GM19351 (cell line): ENCODE measurements around the gene KLHDC4.
"Not testable (repeated sequence)": the region's sequence is repeated elsewhere in the genome, so short reads cannot be mapped to it uniquely, and the experiment has no call there.

Experiments used
- ATAC-seq: cut with Tn5 transposase; IDR thresholded peaks from one replicate; pipeline ENCODE4 v1.9.1; 2021; ENCODE audit warnings: mild to moderate bottlenecking, moderate library complexity; ENCODE audit not compliant: unreplicated experiment

KLHDC4 gene

DNA sequence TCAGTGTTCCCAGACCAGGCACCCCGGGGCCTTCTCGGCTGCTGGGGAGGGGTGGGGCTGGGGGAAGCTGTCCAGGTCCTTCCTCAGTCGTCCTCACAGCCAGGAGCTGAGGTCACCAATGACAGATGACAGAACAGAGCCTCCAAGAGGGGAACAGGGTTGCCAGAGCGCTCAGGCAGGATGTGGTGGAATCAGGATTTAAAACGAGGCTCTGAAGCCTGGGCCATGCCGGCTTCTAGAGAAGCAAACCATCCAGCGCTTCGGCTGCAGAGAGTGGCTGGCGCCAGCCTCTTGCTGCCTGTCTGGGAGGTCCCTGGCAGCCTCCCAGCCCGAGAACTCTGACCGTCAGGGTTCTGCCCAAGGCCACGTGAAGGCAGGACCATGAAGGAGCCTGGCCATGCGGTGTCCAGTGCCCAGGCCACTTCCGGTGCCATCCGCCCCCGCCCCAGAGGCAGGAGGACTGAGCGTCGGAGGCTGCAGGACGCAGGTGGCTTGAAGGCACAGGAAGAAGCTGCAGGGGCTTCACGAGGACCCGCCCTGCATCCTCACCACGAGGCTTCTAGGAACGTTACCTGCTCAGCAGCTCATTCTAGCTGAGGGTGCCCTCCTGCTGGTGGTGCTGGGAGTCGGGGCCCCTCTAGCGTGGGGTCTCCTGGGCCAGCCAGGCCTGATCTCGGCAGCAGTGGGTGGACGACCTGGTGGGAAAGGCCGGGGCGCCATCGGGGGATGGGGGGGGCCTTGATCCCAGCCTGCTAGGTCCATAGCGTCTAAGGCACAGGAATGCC, 78.5 kb downstream of the KLHDC4 start:
- ATAC-seq = no peak

DNA sequence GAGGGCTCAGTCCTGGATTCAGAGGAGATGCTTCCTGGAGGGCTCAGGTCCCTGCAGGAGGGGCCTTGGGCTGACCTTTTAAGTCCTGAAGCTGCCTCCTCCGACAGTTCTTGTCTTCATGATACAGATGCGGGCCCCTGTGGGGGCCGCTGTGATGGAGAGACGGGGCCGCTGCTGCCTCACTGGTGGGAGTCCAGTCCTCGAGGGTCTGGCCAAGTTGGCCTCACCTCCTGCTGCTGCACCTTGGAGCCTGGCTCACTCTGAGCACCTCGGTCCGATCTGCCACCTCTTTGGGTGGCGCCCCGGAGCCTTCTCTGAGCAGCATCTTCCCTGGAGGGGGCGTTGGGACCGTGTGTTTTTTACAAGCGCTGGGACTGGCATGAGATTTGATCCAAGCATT, 79.1 kb downstream of the KLHDC4 start:
- no peak for ATAC-seq

DNA sequence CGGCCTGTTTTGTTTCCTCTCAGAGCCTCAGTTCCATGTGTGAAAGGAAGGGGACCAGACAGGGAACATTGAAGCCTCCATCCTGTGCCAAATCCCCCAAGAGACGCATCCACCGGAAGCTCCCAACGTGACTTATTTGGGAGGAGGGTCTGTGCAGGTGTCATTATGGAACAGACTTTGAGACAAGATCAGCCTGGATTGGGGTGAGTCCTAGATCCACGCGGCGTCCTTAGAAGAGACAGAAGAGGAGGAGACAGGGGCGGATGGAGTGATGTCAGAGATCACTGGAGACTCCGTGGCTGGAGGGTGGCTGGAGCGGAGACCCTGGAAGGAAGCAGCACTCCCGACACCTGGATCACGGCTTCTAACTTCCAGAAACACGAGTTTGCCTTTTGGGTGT, 80.0 kb downstream of the KLHDC4 start:
- no peak for ATAC-seq

GRCh38 chr16:87685405-87685755, 80.4 kb downstream of the KLHDC4 start:
- ATAC-seq = no peak

GRCh38 chr16:87684711-87685404, 80.9 kb downstream of the KLHDC4 start:
- no peak for ATAC-seq

DNA sequence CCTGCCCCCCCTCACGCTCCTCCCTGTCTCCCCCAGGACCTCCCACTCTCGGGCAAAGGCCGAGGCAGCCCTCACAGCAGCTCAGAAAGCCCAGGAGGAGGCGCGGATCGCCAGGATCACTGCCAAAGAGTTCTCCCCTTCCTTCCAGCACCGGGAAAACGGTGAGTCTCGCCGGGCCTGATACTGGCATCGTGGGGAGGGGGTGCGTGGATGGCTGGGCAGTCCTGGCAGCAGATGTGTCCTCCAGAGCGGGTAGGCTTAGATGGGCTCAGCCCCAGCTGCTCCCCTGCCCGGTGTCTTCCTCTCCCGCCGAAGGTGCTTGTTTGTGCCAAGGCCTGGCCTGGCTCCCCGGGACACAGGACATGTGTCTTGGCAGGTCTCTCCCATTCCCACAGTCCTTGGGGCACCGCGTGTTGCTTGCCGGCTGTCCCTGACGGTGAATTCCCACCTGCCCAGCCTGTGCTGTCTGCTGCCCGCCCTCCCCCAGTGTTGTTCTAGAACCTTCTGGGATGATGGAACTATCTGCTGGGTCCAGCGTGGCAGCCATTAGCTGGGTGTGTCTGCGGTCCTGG, 81.6 kb downstream of the KLHDC4 start:
- no peak for ATAC-seq

DNA sequence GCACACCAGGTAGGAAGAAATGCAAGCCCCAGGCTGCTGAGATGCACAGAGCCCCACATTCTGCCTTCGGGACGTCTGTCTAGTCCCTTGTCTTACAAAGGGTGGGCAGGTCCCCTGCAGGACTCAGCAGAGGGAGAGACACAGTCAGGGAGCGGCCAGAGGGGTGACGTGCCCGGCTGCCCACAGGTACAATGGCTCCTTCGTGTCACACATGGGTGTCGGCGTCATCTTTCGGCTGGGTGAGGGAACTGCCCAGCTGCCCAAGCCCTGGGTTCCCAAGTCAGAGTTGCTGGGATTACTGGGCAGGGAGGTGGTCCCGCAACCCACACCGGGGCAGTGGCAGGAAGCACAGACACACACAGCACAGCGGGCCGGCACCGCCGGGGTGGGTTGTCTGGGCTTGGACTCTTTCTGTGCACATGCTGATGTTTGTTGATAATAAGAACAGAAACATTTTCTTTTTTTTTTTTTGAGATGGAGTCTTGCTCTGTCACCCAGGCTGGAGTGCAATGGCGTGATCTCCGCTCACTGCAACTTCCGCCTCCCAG, 82.9 kb downstream of the KLHDC4 start:
- no peak for ATAC-seq

DNA sequence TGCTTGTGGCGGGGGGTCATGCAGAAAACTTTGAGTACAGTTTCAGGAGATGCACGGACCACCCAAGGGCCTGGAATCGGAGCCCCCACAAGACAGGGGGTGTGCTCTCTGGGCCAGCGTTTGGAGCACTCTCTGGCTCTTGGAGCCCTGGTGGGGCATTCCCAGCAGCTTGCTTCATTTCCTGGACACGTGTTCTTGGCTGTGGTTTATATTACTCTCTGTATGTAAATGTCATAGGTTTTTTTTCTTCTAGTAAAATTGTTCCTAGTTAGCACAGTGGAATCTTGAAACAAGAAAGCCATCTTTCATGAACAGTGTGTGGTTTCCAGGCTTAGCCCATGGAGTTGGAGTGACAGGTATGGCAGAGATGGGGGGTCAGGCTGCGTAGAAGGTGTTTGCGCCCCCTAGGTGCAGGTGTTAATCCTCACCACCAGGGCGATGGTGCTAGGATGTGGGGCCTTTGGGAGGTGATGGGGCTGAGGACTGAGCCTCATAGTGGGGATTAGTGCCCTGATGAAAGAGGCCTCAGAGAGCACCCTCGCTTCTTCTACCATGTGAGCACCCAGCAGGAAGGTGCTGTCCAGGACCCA, 83.7 kb downstream of the KLHDC4 start:
- ATAC-seq = no peak

DNA sequence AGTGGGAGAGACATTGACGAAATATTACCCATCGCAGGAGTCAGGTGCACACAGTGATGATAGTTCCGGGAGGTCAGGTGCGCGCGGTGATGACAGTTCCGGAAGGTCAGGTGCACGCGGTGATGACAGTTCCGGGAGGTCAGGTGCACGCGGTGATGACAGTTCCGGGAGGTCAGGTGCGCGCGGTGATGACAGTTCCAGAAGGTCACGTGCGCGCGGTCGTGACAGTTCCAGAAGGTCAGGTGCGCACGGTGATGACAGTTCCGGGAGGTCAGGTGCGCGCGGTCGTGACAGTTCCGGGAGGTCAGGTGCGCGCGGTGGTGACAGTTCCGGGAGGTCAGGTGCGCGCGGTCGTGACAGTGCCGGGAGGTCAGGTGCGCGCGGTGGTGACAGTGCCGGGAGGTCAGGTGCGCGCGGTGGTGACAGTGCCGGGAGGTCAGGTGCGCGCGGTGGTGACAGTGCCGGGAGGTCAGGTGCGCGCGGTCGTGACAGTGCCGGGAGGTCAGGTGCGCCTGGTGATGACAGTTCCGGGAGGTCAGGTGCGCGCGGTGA, 84.7 kb downstream of the KLHDC4 start:
- ATAC-seq = not testable (repeated sequence)

- ATAC-seq = no peak
Measured at GRCh38 chr16:87680272-87680644, 85.5 kb downstream of the KLHDC4 start.

- ATAC-seq = no peak
Measured at GRCh38 chr16:87679593-87680271, 86.1 kb downstream of the KLHDC4 start.

GRCh38 chr16:87678618-87679017, 87.2 kb downstream of the KLHDC4 start:
- ATAC-seq = no peak

DNA sequence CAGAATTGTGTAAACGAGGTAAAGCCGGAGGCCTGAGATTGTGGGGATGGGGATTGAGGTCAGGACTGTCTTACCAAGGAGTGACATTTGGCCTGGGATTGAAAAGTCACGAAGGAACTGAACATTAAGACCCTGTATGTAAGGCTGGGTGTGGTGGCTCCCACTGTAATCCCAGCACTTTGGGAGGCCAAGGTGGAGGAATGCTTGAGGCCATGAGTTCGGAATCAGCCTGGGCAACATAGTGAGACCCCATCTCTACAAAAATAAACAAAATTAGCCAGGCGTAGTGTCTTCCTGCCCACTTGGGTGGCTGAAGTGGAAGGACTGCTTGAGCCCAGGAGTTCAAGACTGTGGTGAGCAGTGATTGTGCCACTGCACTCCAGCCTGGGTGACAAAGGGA, 88.0 kb downstream of the KLHDC4 start:
- ATAC-seq = no peak

DNA sequence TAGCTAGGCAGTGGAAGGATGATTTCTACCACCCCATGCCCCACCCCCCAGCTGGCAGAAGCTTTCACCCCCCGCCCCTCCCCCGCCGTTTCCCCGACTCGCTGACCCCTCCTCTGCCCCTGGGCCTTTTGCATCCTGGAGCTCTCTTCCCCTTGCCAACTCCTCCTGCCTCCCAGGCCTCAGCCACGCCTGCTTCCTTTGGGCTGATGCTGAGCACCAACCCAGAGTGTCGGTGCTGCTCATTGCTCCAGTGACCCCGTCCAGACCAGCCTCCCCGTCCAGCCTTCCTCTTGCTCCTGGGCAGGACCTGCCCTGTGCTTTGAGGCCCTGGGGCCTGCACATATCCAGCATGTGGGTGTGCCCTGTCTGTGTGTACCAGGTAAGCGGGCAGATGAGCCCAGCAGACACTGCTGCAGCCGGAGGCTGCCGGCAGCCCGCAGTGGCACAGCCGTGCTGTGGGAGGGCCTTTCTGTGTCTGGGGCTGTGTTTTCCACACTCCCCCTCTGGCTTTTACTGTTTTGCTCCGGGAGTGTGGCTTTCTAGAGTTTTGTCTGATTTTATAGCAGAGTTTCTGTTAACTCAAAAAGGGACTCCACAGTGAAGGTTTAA, 90.6 kb downstream of the KLHDC4 start:
- no peak for ATAC-seq

DNA sequence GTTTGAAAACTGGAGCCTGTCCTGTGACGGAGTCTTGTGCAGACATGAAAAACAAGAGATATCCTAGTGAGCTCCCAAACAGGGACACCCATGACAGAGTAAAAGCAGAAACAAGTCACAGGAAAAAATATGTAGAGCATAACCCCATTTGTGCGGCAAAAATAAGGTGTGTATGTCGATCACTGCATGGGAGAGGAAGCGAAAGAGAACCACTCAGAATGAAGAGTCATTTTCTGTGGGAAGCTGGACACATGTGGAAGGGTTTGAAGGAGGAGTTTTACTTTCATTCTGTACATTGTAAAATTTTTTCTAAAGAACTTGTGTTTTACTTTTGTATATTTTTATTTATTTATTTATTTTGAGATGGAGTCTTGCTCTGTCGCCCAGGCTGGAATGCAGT, 91.4 kb downstream of the KLHDC4 start:
- no peak for ATAC-seq

- no peak for ATAC-seq
Measured at GRCh38 chr16:87671715-87672270, 94.0 kb downstream of the KLHDC4 start.

DNA sequence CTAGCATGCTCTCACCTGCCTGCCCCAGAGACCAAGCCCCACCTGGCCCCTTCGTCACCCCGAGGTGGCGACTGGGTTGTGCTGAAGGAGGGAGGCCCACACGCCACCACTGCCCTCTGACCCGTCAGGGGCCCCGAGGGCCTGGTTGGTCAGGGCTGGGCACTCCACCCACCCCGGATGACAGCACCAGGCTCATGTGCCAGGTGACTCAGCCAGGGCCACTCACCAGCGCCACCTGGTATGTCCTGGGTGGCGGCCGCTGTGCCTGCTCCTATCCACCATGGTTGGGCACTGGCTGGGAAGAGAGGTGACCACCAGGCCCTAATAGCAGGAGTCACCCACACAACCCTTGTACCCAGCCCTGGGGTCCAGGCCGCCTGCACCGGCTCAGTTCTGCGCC, 94.6 kb downstream of the KLHDC4 start:
- no peak for ATAC-seq

DNA sequence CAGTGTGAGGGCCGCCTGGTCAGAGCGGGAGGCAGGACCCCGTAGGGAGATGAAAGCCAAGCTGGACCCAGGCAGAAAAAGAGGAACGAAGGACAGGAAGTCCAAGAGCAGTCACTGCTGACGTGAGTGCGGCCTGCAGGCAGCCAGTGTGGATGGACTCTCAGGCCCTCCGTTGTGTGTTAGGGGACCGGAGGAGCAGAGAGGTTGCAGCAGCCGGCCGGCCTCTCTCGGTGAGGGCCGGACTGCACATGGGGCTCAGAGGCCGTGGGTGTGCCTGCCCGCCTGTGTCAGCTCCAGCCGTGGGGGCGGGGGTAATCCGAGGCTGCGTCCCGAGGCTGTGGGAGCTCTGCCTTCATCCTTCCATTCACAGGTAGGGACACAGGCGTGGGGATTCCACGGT, 96.1 kb downstream of the KLHDC4 start:
- no peak for ATAC-seq

DNA sequence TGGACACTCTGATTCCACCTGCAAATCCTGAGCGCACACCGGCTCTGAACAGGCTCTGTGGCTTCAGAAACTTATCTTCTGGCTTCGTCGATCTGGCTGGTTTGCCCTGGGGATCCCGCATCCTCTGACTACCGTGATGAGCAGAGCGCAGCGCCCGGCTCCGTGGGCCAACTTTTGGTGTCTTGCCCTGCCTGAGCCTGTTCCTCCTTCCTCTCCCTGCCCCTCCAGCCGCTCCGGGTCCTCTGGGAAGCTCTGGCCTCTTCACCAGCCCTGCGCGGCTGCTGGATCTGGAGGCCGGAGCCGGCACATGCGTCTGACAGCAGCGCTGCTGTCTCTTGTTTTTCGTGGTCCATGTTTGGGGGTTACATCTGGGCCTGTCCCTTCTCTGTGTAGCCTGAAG, 97.8 kb downstream of the KLHDC4 start:
- no peak for ATAC-seq

GRCh38 chr16:87667443-87667842, 98.3 kb downstream of the KLHDC4 start:
- ATAC-seq = no peak
